Stimulated activated CD8-positive, alpha-beta memory T cell treated with anti-CD3 and anti-CD28 coated beads, Interleukin-15, amount 100 ng/mL, for 24 hours (primary cell): ENCODE measurements around the gene SPEN.
A peak's percentile ranks its signal among the peaks of the same experiment; 100 is the strongest.

Source experiments
- DNase-seq: peaks from one replicate; pipeline ENCODE4 v3.0.0-alpha.2; 2020; ENCODE audit warnings: low read depth

The SPEN gene

DNA sequence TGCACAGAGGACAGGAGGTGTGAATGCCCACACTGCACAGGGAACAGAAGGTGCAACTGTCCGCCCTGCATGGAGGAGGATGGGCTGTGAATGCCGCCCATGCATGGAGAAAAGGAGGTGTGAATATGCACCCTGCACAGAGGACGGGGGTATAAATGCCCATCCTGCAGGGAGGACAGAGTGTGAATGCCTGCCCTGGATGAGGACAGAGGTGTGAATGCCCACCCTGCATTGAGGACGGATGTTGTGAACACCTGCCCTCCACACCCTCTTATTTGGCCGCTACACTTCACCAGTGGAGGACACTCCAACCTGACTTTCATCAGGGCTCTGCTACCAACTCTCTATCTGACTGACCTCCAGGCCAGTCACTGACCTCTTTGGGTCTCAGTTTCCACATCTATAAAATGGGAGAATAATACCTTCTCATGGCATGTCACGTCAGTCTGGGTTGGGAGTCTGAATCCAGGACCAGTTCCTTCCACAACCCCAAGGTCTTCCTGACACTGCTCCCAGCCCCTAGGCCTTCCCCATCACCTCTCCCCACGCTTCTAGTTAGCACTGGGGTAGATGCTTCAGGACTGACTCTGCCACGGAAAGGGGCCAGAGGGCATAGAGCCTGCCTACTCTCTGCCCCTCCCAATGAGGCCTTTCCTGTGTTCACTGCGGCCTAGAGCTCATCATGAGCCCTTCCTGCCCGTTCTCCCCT, 100.0 kb downstream of the SPEN start:
- DNase-seq: no peak

DNA sequence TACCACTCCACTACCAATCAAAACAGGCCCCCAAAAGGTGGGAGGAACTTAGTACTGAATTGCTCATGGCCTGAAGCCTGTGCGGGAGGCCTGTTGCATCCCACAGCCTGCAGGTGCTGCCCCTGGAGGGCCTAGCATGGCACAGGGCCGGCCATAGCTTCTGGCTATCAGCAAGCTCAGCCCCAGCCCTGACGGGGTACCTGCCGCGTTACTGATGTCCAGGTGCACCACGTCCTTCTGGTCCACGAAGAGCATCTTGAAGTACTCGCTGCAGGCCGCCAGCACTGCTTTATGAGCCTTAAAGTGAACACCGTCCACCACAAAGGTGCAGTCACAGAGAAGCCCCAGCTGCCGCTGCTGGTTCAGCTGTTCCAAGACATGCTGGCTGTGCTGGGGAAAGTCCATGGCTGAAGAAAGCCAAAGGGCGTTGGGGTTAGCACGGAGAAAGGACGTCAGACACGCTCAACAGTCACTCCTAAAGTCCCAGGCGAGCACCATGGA, 100.6 kb downstream of the SPEN start:
- DNase-seq: no peak

DNA sequence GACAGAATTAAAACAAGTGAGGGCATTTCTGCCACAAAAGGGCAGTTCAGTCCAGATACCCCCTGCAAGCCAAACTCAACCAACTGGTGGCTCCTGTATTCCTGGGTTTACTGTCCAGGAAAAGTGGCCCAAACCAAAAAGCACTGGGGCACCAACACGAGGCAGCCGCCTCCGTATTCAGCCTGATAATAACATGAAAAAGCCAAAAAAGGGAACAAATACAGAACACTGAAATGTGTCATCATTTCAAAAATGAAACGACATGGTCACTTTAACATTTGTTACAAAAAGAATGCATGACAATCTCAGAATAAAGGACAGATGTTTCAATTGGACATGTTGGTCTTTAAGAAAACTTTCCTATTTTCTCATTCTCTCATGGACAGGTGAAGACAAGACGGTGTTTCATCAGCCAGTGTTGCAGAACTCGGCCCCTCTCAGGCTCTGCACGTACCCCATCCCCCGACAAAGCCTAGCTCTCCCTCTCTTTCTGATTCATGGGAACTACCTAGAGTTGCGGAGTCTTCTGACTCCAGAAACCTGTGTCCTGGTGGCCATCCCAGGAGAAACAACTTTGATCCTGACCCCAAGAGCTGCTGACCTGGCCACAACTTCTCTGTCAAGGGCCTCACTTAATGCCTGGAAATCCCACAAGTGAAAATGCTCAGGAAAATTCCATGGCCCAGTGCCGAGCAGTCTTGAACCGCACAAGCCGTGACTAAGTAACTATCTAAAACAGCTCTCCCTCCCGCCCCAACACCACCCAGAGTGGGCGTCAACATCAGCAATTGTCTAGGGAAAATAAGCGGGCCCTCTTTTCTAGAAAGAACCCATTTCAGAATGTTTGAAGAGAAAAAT, 101.3 kb downstream of the SPEN start:
- DNase-seq: no peak

DNA sequence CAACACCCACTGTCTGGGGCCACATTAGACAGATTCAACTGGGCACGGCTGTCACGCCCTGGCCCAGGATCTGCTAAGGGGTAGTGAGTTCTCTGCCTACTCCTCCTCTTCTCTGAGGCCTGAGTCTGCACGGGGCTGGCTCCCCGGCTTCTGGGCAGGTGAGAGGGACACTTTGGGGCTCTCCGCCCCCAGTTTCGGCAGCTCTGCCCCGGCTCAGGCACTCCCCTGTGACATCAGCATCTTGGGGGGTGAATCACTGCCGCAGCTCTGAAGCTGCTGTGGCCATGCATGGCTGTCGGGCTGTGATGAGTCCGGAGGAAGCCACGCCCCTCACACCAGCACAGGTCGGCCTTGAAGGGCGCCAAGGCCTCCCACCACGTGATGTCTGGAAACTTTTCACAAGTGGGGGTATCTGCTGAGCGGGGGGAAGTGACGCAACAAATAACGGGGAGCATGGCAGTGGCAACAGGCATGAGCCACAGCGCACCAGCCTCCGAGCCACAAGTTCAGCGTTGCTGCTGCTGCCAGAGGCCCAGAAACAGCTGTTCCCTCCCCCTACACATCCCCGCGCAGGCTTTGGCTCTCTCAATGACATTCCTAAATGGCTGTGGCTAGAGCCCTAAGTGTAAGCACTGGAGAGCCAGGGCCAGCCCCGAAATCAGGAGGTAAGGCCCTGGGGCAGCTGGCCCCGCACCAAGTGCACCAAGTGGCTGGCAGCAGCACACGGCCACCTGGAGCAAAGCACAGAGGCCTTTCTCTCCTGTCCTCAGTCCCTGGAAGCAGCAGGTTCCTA, 102.1 kb downstream of the SPEN start:
- DNase-seq: peak; percentile 61

DNA sequence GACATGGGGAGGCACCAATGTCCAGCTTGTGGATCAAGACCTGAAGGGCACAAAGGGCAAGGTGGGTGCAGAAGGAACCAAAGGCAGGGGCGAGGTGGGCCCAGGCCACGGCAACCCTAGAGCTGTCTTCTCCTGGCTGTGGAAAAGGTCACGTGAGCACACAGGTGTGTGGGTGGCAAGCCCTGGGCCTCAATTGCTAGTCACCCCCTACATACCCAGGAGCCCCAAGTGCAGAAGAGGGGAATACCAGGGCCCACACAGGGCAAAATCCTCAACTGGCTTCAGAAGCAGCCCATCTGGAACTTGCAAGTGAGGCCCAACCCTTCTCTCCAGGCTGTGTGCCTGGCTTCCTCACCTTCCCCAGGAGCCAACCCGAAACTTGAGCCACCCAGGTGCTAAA, 102.8 kb downstream of the SPEN start:
- DNase-seq: no peak

DNA sequence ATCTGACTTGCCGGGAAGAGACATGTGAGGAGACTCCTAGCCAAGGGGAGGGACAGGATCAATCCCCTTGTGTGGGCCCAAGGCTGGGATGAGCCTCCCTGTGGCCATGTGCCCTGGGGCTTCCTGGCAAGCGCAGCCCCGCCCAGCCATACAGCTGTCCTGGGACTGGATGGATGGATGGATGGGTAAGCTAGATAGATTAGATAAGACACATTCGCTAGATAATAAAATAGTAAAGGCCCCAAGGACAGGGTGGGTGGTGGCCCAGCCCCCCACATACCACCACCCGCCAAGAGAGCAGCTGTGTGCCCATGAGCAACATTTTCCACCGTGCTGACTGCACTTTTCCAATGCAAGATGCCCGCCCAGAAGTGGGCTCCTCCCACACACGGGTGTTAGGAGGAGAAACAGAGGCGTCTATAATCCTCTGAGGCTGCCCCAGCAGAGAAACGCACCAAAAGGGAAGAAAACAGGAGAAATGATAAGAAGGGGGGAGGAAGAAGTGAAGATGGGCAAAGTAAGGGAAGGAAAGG, 103.3 kb downstream of the SPEN start:
- DNase-seq: peak; percentile 48

DNA sequence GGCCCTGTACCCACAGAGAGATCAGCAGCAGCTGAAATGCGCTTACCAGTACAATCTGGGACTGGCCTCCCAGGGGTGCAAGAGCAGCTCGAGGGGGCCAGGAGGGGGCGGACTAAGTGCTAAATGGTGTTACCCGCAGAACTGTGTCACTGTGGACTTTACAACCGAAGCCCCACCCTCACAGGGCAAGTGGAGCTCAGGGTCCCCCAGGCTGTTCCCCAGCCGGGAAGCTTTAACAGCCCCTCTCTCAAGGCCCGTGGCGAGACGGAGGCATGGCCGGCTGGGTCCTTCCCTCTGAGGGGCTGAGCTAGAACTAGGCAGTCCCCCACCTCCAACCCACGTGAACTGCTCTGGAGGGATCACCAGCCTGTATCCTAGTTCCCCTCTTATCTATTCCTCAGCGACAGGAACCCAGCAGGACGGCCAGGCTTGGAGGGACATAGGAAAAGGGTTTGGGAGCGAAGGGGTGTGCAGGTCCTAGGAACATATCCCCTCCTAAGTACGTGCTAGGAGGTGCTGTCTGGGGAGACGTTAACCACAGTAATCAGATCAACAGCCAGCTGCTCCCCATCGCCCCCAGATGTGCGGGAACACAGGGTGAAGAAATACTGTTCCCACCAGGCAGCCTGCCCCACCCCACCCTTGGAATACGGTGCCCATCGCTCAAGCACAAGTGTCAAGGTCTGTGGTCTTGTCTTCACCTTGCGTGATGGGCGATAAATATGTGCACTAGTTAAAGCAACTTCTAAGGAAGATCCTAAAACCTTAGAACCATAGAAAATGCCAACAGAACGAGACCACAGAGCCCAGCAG, 104.0 kb downstream of the SPEN start:
- DNase-seq: no peak

DNA sequence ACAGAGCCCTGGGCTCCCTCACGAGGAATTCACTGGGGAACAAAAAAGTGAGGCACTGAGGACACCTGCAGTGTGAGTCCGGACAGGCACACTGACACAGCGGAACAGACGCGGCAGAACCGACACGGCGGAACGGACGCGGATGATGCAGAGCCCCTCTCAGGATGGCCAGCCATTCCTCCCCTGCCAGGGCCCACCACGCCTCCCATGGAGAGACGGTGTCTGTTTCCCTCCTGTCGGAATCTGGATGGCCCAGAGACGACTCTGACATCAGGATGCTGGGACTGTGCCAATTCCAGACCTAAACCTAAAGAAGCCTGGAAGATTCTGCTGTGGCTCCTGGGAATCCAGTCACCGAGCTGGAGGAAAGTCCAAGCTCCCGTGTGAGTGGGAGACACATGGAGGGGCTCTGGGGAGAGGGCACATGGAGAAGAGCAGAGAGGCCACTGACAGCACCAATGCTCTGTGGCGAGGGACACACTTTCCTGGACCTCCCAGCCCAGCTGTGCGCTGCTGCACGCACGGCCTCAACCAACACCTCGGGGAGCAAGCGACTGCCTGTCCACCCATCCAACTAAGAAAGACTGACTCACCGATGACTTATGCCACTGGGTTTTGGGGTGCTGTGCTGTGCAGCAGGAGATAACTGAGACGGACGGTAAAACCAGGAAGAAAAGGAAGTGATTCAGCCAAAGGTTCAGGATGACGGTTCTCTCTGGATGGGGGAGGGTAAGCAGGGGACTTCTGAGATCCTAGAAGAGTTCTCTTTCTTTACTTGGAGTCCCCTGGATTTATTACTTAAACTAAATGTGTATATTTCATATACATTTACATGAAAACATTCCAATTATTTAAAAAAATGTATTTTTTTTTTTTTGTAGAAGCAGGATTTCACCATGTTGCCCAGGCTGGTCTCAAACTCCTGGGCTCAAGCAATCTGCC, 105.1 kb downstream of the SPEN start:
- DNase-seq: no peak

DNA sequence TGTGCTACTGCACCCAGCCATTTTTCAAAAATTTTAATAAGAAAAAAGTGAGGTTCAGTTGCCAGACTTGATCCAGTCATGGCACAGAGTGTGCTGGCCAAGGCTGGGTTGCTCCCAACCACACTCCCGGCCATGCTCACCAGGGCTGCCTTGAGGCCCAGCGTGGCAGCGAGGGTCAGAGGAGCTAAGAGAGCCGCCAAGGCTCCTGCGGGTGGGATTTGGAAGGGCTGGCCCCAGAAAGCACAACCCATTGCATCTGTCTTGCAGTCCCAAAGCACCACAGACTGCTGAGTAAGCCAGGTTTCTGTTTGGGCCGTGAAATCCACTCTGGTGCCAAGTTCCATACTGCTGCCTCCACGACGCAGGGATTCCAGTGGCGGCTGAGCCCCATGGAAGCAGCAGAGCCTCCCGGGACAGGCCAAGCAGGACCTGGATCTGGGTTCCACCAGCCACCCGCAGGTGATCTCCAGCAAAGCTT, 105.8 kb downstream of the SPEN start:
- DNase-seq: no peak

DNA sequence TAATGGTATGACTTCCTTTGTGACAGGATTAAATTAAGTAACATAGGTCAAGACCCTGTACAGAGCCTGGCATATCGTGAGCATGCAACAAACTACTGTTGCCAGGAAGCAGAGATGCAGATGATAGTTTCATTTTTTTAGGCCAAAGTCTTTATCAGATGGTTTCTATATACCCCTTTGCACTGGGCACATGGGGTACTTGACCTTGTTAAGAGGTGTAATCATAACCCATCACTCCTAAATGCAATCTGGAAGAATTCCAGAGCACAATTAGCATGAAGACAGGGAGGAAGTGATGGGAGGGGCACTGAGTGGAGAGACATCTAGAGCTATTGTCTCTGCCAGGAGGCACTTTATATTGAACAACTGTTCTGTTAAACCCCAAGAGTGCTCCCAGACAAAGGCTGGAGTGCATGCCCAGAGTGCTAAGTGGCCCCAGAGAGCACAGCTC, 106.3 kb downstream of the SPEN start:
- no peak for DNase-seq

DNA sequence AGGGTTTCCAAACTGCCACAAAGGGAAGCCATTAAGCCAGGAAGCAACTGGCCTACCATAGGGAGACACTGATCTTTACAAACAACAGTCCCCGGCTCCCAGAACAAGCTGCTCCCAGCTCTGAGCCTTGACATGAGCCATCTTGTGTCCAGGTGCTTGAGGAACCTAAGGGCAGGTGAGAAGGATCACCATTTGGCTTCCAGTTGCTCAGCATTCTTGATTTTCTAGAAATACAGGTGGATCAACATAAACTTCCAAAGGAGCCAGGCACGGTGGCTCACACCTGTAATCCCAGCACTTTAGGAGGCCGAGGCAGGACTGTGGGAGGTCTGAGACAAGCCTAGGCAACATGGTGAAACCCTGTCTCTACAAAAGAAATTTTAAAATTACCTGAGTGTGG, 106.8 kb downstream of the SPEN start:
- no peak for DNase-seq

DNA sequence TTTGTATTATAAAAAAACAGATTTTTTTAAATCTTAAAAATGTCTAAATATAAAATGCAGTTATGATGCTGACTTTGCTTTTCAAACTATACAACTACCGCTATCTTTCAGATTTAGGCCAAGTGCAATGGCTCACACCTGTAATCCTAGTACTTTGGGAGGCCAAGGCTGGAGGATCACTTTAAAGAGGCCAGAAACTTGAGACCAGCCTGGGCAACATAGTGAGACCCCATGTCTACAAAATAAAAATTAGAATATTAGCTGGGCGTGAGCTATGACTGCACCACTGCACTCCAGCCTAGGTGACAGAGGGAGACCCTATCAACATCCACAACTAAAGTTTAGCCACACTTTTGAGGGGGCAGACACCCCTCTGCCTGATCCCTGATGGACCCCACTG, 108.0 kb downstream of the SPEN start:
- no peak for DNase-seq

DNA sequence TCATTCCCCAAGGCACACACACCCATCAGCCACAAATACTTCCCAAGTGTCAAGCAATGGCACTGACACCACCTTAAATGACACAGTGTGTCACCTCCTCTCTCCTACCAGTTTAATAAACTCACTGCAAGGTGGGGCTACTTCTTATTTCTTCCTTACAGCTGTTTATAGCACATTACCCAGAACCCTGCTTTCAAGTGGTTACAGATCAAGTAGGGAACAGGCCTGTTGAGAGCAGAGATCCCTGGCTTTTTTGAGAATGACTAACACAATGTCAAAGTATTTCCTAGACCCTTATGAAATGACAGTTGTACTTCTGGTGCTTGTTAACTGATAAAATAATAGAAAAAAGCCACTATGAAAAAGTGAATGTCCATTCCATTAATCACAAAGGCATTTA, 108.6 kb downstream of the SPEN start:
- no peak for DNase-seq

DNA sequence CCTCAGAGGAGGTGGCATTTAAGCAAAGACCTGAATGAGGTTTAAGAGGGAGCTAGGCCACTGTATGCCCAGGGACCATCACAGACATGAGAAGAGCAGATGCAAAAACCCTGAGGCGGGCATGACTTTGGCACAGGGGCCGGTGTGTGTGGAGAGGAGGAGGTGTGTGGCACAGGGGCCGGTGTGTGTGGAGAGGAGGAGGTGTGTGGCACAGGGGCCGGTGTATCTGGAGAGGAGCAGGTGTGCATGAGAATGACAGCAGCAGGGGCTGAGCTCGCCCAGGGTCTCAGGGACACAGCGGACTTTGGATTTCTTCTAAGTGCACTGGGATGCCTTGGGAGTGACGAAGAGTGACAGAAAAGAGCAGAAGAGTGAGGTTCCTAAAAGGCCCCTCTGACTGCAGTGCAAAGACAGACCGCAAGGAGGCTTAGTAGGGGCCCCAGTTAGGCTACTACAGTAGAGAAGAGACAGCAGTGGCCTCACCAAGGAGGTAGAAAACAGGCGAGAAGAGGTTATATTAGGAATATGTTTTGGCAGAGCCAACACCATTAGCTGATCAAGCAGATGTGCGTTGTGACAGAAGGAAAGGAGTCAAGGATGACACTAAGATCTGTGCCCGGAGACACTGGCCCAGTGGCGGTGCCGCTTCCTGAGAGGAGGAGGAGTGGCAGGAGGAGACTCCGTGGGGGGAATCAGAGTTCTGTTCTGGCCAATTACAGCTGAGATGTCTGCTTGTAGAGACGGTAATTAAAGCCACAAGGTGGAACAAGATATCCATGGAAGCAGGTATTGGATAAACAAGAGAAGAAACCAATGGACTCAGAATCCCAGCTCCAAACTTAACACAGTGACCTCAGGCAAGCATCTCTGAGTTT, 110.0 kb downstream of the SPEN start:
- DNase-seq: no peak

DNA sequence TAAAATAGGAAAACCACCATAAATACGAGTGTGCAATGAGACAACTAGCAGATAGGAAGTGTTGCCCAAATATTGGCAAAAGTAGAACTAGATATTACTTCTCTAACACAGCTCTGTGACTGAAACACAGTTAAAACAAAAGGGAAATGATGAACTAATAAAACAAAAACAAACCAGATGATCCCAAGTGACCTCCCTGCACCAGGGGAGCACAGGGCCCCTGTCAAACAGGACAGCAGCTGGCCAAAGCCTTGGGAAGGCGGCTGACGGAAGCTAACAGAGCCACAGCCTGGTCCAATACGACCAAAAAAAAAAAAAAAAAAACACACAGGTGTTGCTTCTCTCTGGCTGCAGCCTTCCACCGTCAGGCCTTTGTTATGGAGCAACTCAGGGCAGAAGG, 110.6 kb downstream of the SPEN start:
- DNase-seq: no peak

DNA sequence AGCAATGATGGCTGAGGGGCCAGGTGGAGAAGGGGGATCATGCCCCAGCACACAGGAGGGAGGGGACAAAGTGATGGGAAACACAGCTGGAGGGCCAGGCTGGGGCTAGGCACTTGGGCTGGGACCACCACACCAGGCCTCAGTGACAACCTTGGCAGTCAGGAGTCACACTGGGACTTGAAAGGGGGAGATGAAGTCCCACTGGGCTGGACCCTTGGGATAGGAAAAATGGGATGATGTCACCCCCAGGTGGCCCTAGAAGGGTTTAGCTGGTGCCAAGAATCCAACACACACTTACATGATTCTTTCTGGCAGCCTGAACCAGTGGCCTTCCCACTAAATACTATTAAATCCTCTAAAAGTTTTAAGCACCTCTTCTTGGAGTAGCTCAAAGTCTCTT, 111.3 kb downstream of the SPEN start:
- DNase-seq: no peak

DNA sequence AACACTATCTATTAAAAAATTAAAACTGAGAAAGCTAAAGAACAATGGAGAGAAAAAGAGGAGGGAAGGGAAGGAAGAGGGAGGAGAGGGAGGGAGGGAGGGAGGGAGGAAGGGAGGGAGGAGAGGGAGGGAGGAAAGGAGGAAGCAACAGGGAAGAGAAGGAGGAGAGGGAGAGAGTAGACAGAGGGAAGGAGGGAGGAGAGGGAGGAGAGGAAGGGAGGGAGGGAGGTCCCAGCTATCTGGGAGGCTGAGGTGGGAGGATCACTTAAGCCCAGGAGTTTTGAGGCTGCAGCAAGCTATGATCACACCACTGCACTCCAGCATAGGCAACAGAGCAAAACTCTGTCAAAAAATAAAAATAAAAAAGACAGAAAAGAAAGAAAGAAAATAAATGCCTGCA, 111.9 kb downstream of the SPEN start:
- DNase-seq: no peak

DNA sequence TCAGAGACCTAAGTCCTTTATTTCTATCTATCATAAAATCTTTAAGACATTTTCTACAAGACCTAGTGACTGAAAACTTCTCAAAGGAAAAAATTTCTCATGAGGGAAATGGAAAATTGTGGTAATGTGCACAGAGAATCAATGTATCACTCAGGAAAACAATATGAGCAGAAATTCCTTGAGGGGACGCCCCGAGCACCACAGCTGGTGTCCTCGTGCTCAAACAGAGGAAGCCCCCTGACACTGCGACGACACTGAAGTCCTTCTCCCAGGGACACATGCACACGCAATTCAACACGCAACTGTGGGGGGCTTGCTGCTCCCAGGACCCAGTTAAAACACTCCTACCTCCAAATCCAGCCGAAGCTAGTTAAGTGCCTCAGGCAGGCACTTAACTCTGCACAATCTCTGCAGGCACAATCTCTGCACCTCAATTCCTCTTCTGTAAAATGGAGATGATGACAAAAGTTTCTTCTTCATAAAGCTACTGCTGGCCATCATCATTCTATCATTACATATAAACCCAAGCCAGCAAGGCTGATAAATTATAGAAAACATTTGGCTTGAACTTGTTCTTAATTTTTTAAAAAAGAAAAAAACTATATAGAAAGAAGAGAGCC, 112.4 kb downstream of the SPEN start:
- no peak for DNase-seq

DNA sequence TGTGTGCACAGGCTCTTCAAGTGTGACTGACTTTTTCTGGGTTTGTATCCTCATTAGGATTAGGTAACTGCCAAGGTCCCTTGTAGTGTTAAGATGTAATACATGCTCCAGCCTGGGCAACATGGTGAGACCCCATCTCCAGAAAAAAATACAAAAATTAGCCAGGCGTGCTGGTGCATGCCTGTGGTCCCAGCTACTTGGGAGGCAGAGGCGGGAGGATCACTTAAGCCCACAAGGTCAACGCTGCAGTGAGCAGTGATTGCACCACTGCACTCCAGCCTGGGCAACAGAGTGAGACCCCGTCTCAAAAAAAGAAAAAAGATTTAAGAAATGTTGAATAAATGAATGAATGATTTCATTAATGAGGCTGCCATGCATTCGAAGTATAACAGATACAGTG, 113.3 kb downstream of the SPEN start:
- DNase-seq: no peak
